OCI-LY7 (cell line): ENCODE results near the gene CD58.

Source experiments
- CTCF ChIP-seq: fragments of 200-600 bp; sonication (generic); conservative IDR thresholded peaks from 2 replicates; pipeline ENCODE4 v1.5.1; 2014; ENCODE audit warnings: mild to moderate bottlenecking, antibody characterized with exemption, low read length, moderate library complexity, mixed read lengths
- EZH2phosphoT487 ChIP-seq: fragments of 200-600 bp; sonication (generic); IDR thresholded peaks from 2 replicates; pipeline ENCODE4 v1.6.1; 2018; ENCODE audit warnings: low read depth, borderline replicate concordance, mild to moderate bottlenecking, mixed run types, antibody characterized with exemption, low read length, moderate library complexity, mixed read lengths

- TF ChIP-seq CTCF (no peak), EZH2phosphoT487 (no peak)
Measured at GRCh38 chr1:116472431-116472961, 98.3 kb downstream of the CD58 start.
